ENCODE data around the gene ATP6V1G1.

The ATP6V1G1 gene

DNA sequence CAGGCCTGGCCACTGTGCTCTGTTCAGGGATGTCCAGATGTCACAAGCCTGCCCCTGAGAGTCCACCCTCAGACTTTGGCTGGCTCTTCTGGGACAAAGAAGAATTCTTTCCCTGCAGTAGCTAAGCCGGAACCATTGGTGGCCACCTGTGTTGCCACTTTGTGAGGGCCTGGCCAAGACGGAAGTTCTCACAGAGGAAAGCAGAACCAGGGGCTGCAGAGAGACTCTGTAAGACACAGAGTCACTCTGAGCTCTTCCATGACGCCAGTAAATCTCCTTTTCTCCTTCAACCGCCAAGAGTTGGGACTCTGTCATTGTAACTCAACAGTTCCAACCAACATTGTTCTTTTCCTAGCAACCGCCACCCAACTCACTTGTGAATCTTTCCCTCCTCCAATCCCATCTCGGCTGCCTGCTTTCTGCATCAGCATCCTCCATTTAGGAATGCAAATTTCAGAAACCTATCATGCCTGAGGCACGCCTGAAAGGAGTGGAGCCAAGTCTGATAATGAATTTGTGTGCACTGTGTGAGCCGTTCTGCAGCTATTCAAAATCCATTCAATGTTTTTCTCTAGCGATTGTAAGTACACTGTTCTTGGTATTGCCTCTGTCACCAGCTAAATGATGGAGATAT lies 37.8 kb upstream of the ATP6V1G1 start:
- Mint-ChIP-seq H3K4me1 (peaks cover 31% of the 10 kb centered on the region), H3K27me3 (ENCODE audit: low read depth, poor library complexity) (peaks cover 23% of the 10 kb centered on the region), H3K27ac (no peak overlapping the region), H3K4me3 (no peak overlapping the region), H3K36me3 (ENCODE audit: low read depth) (no peaks in the 10 kb centered on the region), H3K9me3 (no peaks in the 10 kb centered on the region)
- TF ChIP-seq, protein P1, sequence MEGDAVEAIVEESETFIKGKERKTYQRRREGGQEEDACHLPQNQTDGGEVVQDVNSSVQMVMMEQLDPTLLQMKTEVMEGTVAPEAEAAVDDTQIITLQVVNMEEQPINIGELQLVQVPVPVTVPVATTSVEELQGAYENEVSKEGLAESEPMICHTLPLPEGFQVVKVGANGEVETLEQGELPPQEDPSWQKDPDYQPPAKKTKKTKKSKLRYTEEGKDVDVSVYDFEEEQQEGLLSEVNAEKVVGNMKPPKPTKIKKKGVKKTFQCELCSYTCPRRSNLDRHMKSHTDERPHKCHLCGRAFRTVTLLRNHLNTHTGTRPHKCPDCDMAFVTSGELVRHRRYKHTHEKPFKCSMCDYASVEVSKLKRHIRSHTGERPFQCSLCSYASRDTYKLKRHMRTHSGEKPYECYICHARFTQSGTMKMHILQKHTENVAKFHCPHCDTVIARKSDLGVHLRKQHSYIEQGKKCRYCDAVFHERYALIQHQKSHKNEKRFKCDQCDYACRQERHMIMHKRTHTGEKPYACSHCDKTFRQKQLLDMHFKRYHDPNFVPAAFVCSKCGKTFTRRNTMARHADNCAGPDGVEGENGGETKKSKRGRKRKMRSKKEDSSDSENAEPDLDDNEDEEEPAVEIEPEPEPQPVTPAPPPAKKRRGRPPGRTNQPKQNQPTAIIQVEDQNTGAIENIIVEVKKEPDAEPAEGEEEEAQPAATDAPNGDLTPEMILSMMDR (IDR thresholded peaks at IDR 0.05), result no peak
- no peak for DNase-seq

DNA sequence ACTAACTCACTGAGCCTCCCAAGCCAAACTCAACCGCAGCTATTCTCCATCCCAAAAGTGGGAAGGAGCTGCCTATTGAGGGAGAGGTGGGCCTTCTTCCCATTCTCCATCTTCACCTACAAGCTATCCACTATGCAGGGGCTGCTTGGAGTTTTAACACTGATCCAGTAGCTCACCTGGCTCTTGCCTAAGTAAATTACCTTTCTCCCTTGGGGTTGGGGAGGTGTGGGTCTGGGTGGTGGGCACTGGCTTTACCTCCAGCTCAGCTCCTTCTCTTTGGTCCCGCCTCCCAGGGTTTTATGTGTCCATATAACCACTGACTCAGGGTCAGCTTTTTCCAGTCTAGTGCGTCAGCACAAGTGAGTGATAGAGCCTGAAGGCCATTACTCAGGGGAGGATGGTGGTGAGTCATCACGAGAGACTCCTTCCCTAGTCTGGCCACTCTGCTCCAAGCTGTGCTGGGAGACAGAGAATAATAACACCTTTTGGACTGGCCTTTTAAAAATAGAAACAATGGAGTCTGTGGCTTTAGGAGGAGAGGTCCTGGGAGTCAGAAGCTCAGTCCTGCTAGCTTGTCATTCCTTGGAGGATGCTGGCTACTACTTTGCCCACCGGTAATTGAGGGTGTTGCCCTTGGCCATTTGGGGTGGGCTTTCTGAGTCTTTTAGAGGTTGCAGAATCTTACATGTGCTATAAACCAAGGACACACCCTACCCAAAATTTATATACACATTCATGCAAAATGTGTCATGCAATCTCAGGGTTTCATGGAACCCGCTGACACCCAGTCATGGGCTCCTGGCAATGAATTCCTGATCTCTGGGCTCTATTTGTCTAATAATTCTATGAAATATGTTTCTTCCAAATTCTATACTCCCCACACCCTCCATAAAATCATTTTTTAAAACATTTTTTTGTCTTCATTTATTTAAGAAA lies 35.6 kb upstream of the ATP6V1G1 start:
- H3K27me3 Mint-ChIP-seq (ENCODE audit: low read depth, poor library complexity), result peaks cover 14% of the 10 kb centered on the region
- H3K4me1 Mint-ChIP-seq, result peaks cover 31% of the 10 kb centered on the region
- H3K36me3 Mint-ChIP-seq (ENCODE audit: low read depth), result no peaks in the 10 kb centered on the region
- peaks cover 4% of the 10 kb centered on the region for H3K9me3 Mint-ChIP-seq
- H3K4me3 Mint-ChIP-seq, result no peak overlapping the region
- peak; percentile 44 for DNase-seq
- peak overlapping the region; percentile 52 for H3K27ac Mint-ChIP-seq
- TF ChIP-seq, protein P1 (IDR thresholded peaks at IDR 0.05), result no peak

DNA sequence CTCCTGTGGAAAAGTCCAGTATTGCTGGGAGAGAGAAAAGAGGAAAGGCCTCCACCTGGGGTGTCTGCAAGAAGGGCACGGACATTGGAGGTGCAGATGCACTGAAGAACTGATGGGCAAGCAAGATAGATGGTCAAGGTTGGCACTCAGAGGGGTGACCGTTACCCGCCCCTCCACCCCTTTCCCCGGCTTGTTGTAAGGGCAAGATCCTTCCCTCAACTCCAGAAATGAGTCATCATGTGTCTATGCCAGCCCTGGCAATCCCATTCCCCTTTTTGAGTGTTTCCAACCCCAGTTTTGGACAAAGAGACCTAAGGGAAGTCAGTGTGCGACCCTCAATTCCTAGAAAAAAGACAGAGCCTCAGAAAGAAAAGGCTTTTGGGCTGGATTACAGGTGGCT lies 34.9 kb upstream of the ATP6V1G1 start:
- H3K27ac Mint-ChIP-seq, result no peak overlapping the region

DNA sequence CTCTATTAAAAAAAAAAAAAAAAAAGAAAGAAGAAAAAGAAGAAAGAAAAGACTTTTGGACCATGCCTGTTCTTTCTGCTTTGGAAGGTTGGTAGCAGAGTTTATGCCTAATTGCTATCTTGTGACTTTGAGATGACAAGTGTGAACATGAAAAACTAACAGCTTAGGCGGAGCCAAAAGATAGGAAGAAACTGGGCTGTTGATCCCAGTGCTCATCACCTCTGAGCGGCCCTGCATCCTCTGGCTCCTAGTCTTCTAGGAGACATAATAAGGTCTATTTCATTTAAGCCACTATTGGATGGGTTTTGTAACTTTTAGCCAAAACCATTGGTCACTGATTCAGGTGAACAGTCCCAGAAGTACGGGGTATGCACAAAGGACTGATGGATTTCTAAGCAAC lies 34.4 kb upstream of the ATP6V1G1 start:
- peaks cover 4% of the 10 kb centered on the region for H3K9me3 Mint-ChIP-seq

More for the DNA sequence above, 34.9 kb upstream of the ATP6V1G1 start:
- Mint-ChIP-seq H3K4me1 (peaks cover 33% of the 10 kb centered on the region), H3K36me3 (ENCODE audit: low read depth) (no peaks in the 10 kb centered on the region), H3K4me3 (no peak overlapping the region), H3K9me3 (peaks cover 4% of the 10 kb centered on the region), H3K27me3 (ENCODE audit: low read depth, poor library complexity) (peaks cover 11% of the 10 kb centered on the region)
- TF ChIP-seq, protein P1 (IDR thresholded peaks at IDR 0.05), result no peak
- DNase-seq, result no peak

DNA sequence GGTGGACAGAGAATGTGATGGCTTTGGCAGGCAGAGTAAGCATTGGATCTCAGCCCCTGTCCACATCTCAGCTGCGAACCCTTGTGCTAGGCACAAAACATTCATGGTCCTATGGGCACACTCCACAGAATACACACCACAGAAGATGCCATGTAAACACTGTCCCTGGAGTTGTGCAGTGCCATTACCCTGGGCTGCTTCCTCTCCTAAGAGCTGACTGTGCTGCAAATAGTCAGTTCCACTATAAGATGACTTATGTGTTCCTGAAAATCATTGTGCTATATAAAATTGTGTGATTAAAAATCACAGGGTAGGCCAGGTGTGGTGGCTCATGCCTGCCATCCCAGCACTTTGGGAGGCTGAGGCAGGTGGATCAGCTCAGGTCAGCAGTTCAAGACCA lies 31.9 kb upstream of the ATP6V1G1 start:
- DNase-seq, result no peak
- TF ChIP-seq, protein P1 (IDR thresholded peaks at IDR 0.05), result no peak
- peaks cover 4% of the 10 kb centered on the region for H3K9me3 Mint-ChIP-seq
- H3K36me3 Mint-ChIP-seq (ENCODE audit: low read depth), result no peaks in the 10 kb centered on the region
- H3K27me3 Mint-ChIP-seq (ENCODE audit: low read depth, poor library complexity), result peaks cover 13% of the 10 kb centered on the region
- peaks cover 38% of the 10 kb centered on the region for H3K4me1 Mint-ChIP-seq
- no peak overlapping the region for H3K27ac Mint-ChIP-seq
- no peak overlapping the region for H3K4me3 Mint-ChIP-seq

More for the DNA sequence above, 34.4 kb upstream of the ATP6V1G1 start:
- H3K36me3 Mint-ChIP-seq (ENCODE audit: low read depth), result no peaks in the 10 kb centered on the region
- no peak overlapping the region for H3K4me3 Mint-ChIP-seq
- no peak overlapping the region for H3K27ac Mint-ChIP-seq
- peaks cover 12% of the 10 kb centered on the region for H3K27me3 Mint-ChIP-seq (ENCODE audit: low read depth, poor library complexity)
- TF ChIP-seq, protein P1 (IDR thresholded peaks at IDR 0.05), result no peak
- no peak for DNase-seq
- H3K4me1 Mint-ChIP-seq, result peaks cover 38% of the 10 kb centered on the region
